Motor neuron (in vitro differentiated cells): ENCODE results near the gene NUTF2. TPM values are rescaled to one million over a fixed set of nuclear protein-coding genes. Genes with fewer than 3 reads are reported as not detected.
A peak's percentile ranks its signal among the peaks of the same experiment; 100 is the strongest.
"Not testable (repeated sequence)": the region's sequence is repeated elsewhere in the genome, so short reads cannot be mapped to it uniquely, and the experiment has no call there.

Source experiments
- ATAC-seq, 8 experiments: fragments of 200-7000 bp; cut with Tn5 transposase; replicated peaks in 6 of 8; 2 replicates each; pipeline ENCODE4 v1.8.0; 2021; ENCODE audit warnings: mild to moderate bottlenecking in 8 of 8, moderate library complexity in 8 of 8
- H3K27ac ChIP-seq, 2 donors: fragments of 250-450 bp; sonication (Bioruptor Pico); 2 replicates each; pipeline ENCODE4 v1.9.0; 2021; ENCODE audit warnings: antibody characterized with exemption in 2 of 2, mild to moderate bottlenecking in 2 of 2, moderate library complexity in 1 of 2
- H3K4me1 ChIP-seq, 2 donors: fragments of 250-450 bp; sonication (Bioruptor Pico); replicated peaks in 1 of 2; 2 replicates each; pipeline ENCODE4 v1.6.1; 2021; ENCODE audit warnings: antibody characterized with exemption in 2 of 2, mild to moderate bottlenecking in 2 of 2, moderate library complexity in 1 of 2
- H3K4me3 ChIP-seq, 5 donors: fragments of 250-450 bp; sonication (Bioruptor Pico); 2 replicates each; pipeline ENCODE4 v1.9.0; 2021; ENCODE audit warnings: antibody characterized with exemption in 5 of 5, mild to moderate bottlenecking in 5 of 5, moderate library complexity in 4 of 5
- WGBS, 10 experiments: fragments of 450-650 bp; shearing (Covaris generic); methylation state at CpG; one replicate each; pipeline ENCODE4 v1.0.0; 2022; 5-methylcytosine and 5-hydroxymethylcytosine counted together
- in situ Hi-C, 9 experiments: fragments of 400-800 bp; cut with MboI; loops; one replicate each; pipeline ENCODE4 v1.15.0; 2021; ENCODE audit warnings: low sequenced_read_pairs in 9 of 9, low pct_unique_long_range_greater_than_20kb in 2 of 9; ENCODE audit not compliant: unreplicated experiment in 9 of 9
- total RNA-seq, 8 experiments: library from RNA; unstranded; fragments of 300-600 nt; gene quantifications; 2 replicates each; pipeline versions ENCODE4 v1.2.3 to v1.2.4, GENCODE V29; 2022

The NUTF2 gene
- total RNA-seq, 8 experiments from 2014 or later: 52.2 to 122 (median 108) TPM

DNA sequence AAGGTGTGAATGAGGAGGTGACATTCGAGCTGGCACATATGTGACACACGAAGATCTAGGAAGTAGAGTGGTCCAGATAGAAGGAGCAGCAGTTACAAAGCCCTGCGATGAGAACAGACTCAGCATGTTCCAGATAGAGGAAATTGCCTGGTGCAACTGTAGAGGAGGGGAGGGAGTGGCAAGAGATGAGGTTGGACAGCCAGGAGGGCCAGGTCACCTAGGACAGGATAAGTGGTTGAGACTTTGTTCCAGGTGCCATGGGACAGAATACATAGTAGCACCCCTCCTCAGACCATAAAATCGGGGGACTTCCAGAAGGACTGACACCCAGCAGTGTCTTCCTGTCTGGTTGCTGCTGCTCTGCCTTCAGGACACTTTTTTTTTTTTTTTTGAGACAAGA, 11.8 kb downstream of the NUTF2 start:
- no peak overlapping the region for H3K27ac ChIP-seq
- WGBS, 10 experiments: 40 to 100% (median 88%) methylated on average over 1 to 4 of the region's 4 CpGs; no CpG with 5 or more reads in 4 of the 10 experiments
- no peak overlapping the region for H3K4me3 ChIP-seq
- in situ Hi-C loops: no loop called here
- peaks cover 0 to 9% of the 10 kb centered on the region in 2 donors for H3K4me1 ChIP-seq
- ATAC-seq: no peak

- peak in 3 of 8 experiments; percentile 45 to 85 (median 50) for ATAC-seq
- in situ Hi-C loops: no loop called here
- no peak overlapping the region for H3K4me3 ChIP-seq
- WGBS, 10 experiments: 0 to 100% (median 93%) methylated on average over 1 to 8 of the region's 8 CpGs; no CpG with 5 or more reads in 3 of the 10 experiments
- peaks cover 0 to 9% of the 10 kb centered on the region in 2 donors for H3K4me1 ChIP-seq
- no peak overlapping the region for H3K27ac ChIP-seq
Observed at GRCh38 chr16:67860589-67861398, 14.1 kb downstream of the NUTF2 start.

DNA sequence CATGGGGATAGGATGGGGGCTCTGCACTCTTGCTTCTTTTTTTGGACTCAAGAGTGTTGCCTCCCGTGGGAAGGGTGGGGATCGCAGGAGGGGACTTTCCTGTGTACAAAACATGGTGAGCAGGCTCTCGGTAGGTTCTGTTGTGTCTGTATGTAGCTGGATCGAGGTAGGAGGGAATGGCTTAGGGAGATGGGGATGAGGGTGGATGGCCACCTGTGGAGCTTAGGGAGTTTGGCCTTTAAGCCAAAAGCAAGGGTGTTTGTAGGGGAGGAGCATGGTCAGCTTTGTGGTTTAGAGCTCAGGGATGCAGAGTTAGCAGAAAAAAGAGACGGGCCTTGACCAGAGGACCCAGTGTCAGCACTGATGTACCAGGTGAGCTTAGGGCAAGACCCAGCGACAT, 15.1 kb downstream of the NUTF2 start:
- Histone ChIP-seq H3K4me1 (peaks cover 0 to 8% of the 10 kb centered on the region in 2 donors), H3K27ac (no peak overlapping the region), H3K4me3 (no peak overlapping the region)
- ATAC-seq: no peak
- 80 to 100% (median 100%) methylated on average over 1 to 5 of the region's 6 CpGs; no CpG with 5 or more reads in 5 of the 10 experiments for WGBS, 10 experiments
- in situ Hi-C loops: no loop called here

DNA sequence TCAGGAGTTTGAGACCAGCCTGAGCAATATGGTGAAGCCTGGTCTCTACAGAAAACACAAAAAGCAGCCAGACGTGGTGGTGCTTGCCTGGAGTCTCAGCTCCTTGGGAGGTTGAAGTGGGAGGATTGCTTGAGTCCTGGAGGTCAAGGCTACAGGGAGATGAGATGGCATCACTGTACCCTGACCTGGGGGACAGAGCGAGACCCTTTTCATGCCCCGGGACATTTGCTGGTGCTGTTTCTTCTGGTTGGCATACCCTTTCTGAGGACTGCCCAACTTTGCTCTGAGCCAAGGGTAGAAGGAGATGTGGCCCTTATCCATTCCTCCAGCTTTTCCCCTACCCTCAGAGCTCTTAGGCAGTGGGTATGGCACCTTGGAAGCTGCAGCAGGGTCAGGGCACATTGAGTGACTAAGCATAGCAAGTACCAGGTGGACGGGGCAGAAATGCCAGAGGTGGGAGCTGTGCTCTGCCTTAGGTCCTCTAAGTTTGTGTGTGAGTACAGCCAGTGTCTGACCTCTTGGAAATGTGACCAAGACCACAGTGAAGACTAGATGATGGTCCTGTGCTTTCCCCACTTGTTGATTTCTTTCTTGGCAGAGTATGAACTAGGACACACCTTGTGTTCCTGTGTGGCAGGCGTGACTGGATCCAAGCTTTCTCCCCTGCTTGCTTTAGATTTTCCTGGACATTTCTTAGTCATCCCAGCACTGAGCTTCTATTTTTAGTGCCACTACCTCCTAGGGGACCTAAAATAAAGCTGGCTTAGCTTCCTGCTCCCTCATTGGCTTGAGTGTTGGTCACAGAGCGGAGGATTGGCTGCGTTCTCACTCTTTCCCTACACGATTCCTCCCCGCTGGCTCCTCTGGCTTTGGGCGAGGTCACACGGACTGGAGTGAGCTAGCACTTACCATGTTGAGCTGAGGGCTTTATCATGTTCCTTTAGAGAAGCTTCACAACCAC, 16.2 kb downstream of the NUTF2 start:
- Histone ChIP-seq H3K4me3 (no peak overlapping the region), H3K4me1 (no peaks in the 10 kb centered on the region), H3K27ac (no peak overlapping the region)
- peak in 4 of 8 experiments; percentile 22 to 71 (median 58) for ATAC-seq
- WGBS, 10 experiments: 33 to 100% (median 90%) methylated on average over 1 to 8 of the region's 11 CpGs; no CpG with 5 or more reads in 4 of the 10 experiments
- in situ Hi-C loops: no loop called here

DNA sequence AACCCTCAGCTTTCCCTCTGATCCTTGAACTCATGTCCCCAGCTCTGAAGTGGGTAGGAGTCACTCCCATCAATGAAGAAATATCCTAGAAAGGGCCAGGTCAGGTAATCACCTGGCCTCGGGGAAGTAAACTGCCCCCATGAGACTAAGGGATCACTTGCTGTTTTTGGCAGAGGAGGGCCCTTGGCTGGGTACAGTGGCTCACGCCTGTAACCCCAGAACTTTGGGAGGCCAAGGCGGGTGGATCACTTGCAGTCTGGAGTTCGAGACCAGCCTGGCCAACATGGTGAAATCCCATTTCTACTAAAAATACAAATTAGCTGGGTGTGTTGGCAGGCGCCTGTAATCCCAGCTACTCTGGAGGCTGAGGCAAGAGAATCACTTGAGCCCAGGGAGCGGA, 17.3 kb downstream of the NUTF2 start:
- H3K4me3 ChIP-seq, in situ Hi-C loops, ATAC-seq, H3K4me1 ChIP-seq, H3K27ac ChIP-seq: not testable (repeated sequence)
- 96 to 100% (median 100%) methylated on average over 1 to 5 of the region's 6 CpGs; no CpG with 5 or more reads in 5 of the 10 experiments for WGBS, 10 experiments

DNA sequence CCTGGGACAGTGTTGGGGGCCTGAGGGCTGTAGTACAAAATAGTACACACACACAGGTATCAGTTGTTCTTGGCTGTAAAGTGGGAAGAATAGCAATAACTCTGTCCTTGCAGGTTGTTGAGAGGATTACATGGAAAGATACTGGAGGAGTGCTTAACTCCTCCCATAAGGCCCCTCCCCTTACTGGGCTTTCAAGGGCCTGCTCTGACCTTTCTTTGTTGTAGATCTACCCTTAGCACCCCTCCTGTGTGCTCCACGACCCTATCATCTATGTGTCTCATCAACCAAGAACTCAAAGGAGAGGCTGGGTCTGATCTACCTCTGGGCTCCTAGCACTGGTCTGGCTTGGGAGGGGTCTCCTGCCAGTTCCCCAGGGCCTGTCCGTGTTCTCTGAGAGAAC, 17.9 kb downstream of the NUTF2 start:
- in situ Hi-C loops: no loop called here

GRCh38 chr16:67865318-67865717, 18.6 kb downstream of the NUTF2 start:
- ATAC-seq: peak in 4 of 8 experiments; percentile 44 to 75 (median 56)
- Histone ChIP-seq H3K27ac (no peak overlapping the region), H3K4me1 (no peaks in the 10 kb centered on the region), H3K4me3 (no peak overlapping the region)
- in situ Hi-C loops: no loop called here
- no CpG with 5 or more reads among the region's 2 CpGs for WGBS, 10 experiments

More for the DNA sequence above, 17.9 kb downstream of the NUTF2 start:
- H3K27ac ChIP-seq: no peak overlapping the region
- no peak overlapping the region for H3K4me3 ChIP-seq
- H3K4me1 ChIP-seq: no peaks in the 10 kb centered on the region
- WGBS, 10 experiments: 40 to 100% (median 100%) methylated on average over 1 of the region's 2 CpGs; no CpG with 5 or more reads in 6 of the 10 experiments
- no peak for ATAC-seq

GRCh38 chr16:67868290-67868689, 21.6 kb downstream of the NUTF2 start:
- Histone ChIP-seq H3K27ac (no peak overlapping the region), H3K4me3 (no peak overlapping the region), H3K4me1 (peaks cover 0 to 3% of the 10 kb centered on the region in 2 donors)
- WGBS, 10 experiments: 100% methylated on average over 1 of the region's 6 CpGs; no CpG with 5 or more reads in 9 of the 10 experiments
- no peak for ATAC-seq
- in situ Hi-C loops: no loop called here

- in situ Hi-C loops: no loop called here
- Histone ChIP-seq H3K27ac (no peak overlapping the region), H3K4me1 (peaks cover 8 to 12% of the 10 kb centered on the region in 2 donors), H3K4me3 (no peak overlapping the region)
- WGBS, 10 experiments: 74 to 100% (median 92%) methylated on average over 1 to 4 of the region's 7 CpGs; no CpG with 5 or more reads in 4 of the 10 experiments
- no peak for ATAC-seq
Observed at GRCh38 chr16:67869653-67870052, 22.9 kb downstream of the NUTF2 start.

DNA sequence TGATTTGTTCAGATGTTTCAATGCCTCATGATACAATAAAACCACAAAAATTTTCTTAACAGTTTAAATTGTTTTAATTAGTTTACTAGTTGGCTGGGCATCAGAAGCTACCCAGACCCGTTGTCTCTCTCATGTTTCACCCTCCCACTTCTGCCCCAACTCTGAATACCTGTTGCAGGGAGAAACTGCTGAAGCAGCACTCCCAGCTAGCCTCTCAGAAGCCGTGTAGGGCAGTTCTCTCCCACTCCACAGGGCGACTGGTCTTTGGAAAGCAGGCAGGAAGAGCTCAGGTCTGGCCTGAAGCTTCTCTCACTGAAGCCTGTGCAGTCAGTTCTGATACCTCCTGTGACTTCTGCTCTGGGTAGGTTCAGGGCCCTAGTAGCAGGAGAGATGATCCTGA, 24.5 kb downstream of the NUTF2 start:
- Histone ChIP-seq H3K4me1 (peaks cover 11 to 14% of the 10 kb centered on the region in 2 donors), H3K27ac (no peak overlapping the region), H3K4me3 (no peak overlapping the region)
- in situ Hi-C loops: no loop called here
- WGBS, 10 experiments: 27 to 100% (median 57%) methylated on average over 1 to 2 of the region's 3 CpGs; no CpG with 5 or more reads in 5 of the 10 experiments
- no peak for ATAC-seq

DNA sequence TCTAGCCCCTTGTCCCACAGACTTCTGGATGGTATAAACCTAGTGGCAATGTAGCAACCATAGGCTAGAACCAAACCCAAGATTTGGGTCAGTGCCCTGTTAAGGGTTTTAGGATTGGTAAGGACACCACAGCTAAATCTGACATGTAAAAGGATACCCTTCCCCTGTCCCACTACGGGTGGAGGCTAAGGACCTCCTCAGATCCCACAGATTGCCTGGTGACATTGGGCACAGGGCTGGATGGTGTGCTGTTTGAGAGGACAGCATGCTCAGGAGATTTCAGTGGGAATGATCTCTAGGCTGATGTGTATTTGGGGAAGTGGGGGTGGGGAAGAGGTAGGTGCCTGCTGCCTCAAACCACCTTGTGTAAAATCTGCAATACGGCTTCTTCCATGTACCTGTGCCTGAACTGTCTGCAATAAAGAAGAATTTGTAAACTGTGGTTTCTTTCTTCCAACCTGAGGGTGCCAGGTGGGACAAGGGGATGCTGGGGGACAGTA, 25.4 kb downstream of the NUTF2 start:
- Histone ChIP-seq H3K4me3 (peak overlapping the region in 3 of 5 donors; percentile 88 to 99 (median 91)), H3K27ac (no peak overlapping the region), H3K4me1 (peaks cover 11 to 14% of the 10 kb centered on the region in 2 donors)
- ATAC-seq: no peak
- WGBS, 10 experiments: 19 to 100% (median 71%) methylated on average over 1 to 2 of the region's 2 CpGs; no CpG with 5 or more reads in 5 of the 10 experiments
- in situ Hi-C loops: no loop called here

DNA sequence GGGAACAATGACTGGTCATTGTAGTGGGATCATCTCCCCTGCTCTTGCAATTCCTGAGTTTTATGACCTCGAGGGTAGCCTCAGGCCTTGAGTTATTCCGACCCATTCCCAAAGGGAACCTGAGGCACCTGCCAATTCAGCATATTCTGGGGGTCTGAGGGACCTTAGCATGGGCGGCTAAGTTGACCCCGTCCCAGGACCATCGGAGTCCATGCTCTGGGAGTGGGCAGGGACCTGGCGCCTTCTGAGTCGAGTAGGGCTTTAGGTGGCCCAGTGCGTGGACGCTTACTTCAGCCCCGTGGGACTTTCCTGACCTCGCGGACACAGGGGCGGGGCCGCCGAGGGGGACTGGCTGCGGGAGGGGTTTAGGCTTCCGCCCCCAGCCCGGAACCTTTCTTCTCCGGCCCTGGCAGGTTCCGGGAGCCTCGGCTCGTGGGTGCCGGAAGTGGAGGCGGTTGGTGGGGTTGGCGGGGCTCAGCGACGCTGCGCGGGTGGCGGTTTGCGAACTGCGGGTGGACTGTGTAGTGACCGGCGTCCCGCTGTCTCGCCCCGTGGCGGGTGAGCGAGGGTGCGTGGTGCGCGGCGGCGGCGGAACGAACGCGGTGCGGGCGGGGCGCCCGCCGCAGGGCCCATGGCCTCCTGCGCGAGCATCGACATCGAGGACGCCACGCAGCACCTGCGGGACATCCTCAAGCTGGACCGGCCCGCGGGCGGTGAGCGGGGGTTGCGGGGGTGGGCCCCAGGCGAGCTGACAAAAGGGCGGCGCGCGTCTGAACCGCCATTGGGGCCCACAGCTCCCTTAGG, 26.1 kb downstream of the NUTF2 start, which contains the start of gene EDC4:
TSS of gene EDC4 (plus strand) at position 422 of the 804 bp plus-strand sequence. CDS start at position 632, 210 bp downstream.
- H3K4me3 ChIP-seq: peak within 1 kb of the TSS; percentile 72 to 99 (median 91)
- 0 to 60% (median 29%) methylated on average over 1 to 4 of the region's 72 CpGs; no CpG with 5 or more reads in 5 of the 10 experiments for WGBS, 10 experiments
- peak; percentile 86 to 94 (median 90) for ATAC-seq
- in situ Hi-C loops: no loop called here
- H3K4me1 ChIP-seq: peaks cover 11 to 14% of the 10 kb centered on the region in 2 donors
- H3K27ac ChIP-seq: peak within 1 kb of the TSS; percentile 73 to 79
